Gastroesophageal sphincter (tissue), 4 donors: ENCODE data around the gene FIBIN. TPM values are rescaled to one million over a fixed set of nuclear protein-coding genes. Genes with fewer than 3 reads are reported as not detected.

Experiments used
- ATAC-seq: fragments of 150-250 bp; one replicate; pipeline ENCODE4 v1.9.1; 2016; ENCODE audit warnings: mild to moderate bottlenecking, moderate library complexity
- H3K27ac ChIP-seq, 4 donors: fragments of 200-600 bp; sonication (generic) in 3 of 4; 1 replicate in 3 of 4; 2 replicates in 1 of 4; pipeline ENCODE4 v1.5.1; 2016 to 2019
- H3K27me3 ChIP-seq: fragments of 200-600 bp; sonication (generic); one replicate; pipeline ENCODE4 v1.5.1; 2019
- H3K36me3 ChIP-seq, 2 donors: fragments of 200-600 bp; sonication (generic); one replicate each; pipeline ENCODE4 v1.5.1; 2019; ENCODE audit warnings: control low read depth in 1 of 2
- H3K4me1 ChIP-seq, 3 donors: fragments of 200-600 bp; sonication (generic); 1 replicate in 2 of 3; 2 replicates in 1 of 3; pipeline ENCODE4 v1.5.1; 2016 to 2019; ENCODE audit warnings: control low read depth in 2 of 3
- H3K4me3 ChIP-seq, 2 donors: fragments of 200-600 bp; sonication (generic); one replicate each; pipeline ENCODE4 v1.5.1; 2019; ENCODE audit warnings: mild to moderate bottlenecking in 1 of 2, moderate library complexity in 1 of 2
- H3K9me3 ChIP-seq, 3 donors: fragments of 200-600 bp; sonication (generic); one replicate each; pipeline ENCODE4 v1.5.1; 2017 to 2019; ENCODE audit warnings: control low read depth in 2 of 3
- EP300 ChIP-seq: sonication (generic); formaldehyde crosslinking; IDR thresholded peaks from one replicate; pipeline ENCODE4 v1.6.1; 2017; ENCODE audit warnings: antibody characterized with exemption, mild to moderate bottlenecking
- POLR2A ChIP-seq, 2 donors: fragments of 450-650 bp; IDR thresholded peaks; one replicate each; pipeline ENCODE4 v1.6.1; 2017; ENCODE audit warnings: antibody characterized with exemption in 2 of 2, mild to moderate bottlenecking in 2 of 2, moderate library complexity in 1 of 2
- POLR2AphosphoS5 ChIP-seq: sonication (generic); formaldehyde crosslinking; IDR thresholded peaks from one replicate; pipeline ENCODE4 v1.6.1; 2017; ENCODE audit warnings: antibody characterized with exemption
- WGBS, 2 donors: methylation state at CpG; one replicate each; pipeline ENCODE4 v1.1.5; 2018; ENCODE audit warnings: low coverage in 1 of 2; 5-methylcytosine and 5-hydroxymethylcytosine counted together
- total RNA-seq, 4 donors: library from RNA; depleted of rRNA; stranded (reverse); fragments of >200 nt; gene quantifications; one replicate each; pipeline ENCODE4 v1.1.0, GENCODE V29; 2016
- TF ChIP-seq, protein P1 (sequence below), 4 experiments: fragments of 200-600 bp in 2 of 4; fragments of 450-650 bp in 2 of 4; sonication (generic) in 1 of 4; IDR thresholded peaks; one replicate each; pipeline ENCODE4 v1.5.1; 2017 to 2019; ENCODE audit warnings: antibody characterized with exemption in 4 of 4, mild to moderate bottlenecking in 2 of 4, moderate library complexity in 2 of 4

The FIBIN gene
- total RNA-seq, 4 donors from 2014 or later, result 53.2 to 143 (median 105) TPM

DNA sequence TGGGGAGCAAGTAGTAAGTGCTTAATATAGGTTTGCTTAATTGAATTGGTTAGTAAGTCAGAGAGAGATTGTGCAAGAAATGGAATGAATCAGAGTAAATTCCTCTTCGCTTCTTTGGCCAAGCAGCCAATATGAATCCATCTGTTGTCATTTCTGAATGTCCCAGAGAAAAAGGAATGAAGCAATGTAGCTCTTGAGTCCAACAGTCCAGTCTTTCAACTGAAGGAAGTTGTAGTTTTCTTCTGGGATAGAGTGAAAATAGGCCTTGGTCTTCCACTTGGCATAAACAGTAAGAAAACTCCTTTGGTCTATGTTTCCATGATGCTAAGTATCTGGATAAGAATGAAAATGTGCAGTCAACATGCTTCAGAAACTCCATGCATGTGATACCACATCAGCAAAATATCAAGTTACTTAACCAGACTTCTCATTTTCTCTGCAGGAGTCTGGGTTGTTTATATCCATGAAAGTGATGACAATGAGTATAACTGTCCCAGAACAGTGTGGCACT is 1.8 kb upstream of the FIBIN start:
- no peaks in the 10 kb centered on the region for H3K36me3 ChIP-seq
- TF ChIP-seq, protein P1, sequence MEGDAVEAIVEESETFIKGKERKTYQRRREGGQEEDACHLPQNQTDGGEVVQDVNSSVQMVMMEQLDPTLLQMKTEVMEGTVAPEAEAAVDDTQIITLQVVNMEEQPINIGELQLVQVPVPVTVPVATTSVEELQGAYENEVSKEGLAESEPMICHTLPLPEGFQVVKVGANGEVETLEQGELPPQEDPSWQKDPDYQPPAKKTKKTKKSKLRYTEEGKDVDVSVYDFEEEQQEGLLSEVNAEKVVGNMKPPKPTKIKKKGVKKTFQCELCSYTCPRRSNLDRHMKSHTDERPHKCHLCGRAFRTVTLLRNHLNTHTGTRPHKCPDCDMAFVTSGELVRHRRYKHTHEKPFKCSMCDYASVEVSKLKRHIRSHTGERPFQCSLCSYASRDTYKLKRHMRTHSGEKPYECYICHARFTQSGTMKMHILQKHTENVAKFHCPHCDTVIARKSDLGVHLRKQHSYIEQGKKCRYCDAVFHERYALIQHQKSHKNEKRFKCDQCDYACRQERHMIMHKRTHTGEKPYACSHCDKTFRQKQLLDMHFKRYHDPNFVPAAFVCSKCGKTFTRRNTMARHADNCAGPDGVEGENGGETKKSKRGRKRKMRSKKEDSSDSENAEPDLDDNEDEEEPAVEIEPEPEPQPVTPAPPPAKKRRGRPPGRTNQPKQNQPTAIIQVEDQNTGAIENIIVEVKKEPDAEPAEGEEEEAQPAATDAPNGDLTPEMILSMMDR (IDR thresholded peaks at IDR 0.05), result no peak
- peak; percentile 89 for TF ChIP-seq POLR2AphosphoS5
- WGBS, 2 donors, result 14 to 80% methylated on average over 1 of the region's 1 CpG
- H3K27ac ChIP-seq, result peak overlapping the region; percentile 40 to 92 (median 74)
- H3K27me3 ChIP-seq, result no peaks in the 10 kb centered on the region
- peaks cover 0 to 43% (median 0%) of the 10 kb centered on the region in 3 donors for H3K4me1 ChIP-seq
- peak overlapping the region in 1 of 2 donors; percentile 73 for H3K4me3 ChIP-seq
- ATAC-seq, result peak; percentile 87
- no peaks in the 10 kb centered on the region for H3K9me3 ChIP-seq

DNA sequence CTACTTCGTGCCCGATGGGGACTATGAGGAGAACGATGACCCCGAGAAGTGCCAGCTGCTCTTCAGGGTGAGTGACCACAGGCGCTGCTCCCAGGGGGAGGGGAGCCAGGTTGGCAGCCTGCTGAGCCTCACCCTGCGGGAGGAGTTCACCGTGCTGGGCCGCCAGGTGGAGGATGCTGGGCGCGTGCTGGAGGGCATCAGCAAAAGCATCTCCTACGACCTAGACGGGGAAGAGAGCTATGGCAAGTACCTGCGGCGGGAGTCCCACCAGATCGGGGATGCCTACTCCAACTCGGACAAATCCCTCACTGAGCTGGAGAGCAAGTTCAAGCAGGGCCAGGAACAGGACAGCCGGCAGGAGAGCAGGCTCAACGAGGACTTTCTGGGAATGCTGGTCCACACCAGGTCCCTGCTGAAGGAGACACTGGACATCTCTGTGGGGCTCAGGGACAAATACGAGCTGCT is 751 bp downstream of the FIBIN start:
- H3K36me3 ChIP-seq, result no peaks in the 10 kb centered on the region
- H3K27me3 ChIP-seq, result no peaks in the 10 kb centered on the region
- peak; percentile 13 for ATAC-seq
- WGBS, 2 donors, result 23% methylated on average over 2 to 3 of the region's 19 CpGs
- H3K9me3 ChIP-seq, result no peaks in the 10 kb centered on the region
- TF ChIP-seq POLR2AphosphoS5, result peak; percentile 7
- TF ChIP-seq EP300, result no peak
- TF ChIP-seq, protein P1 (IDR thresholded peaks at IDR 0.05), result peak in 2 of 4 experiments; percentile 8 to 12
- no peak for TF ChIP-seq POLR2A (IDR thresholded peaks at IDR 0.05)
- peaks cover 0 to 53% (median 0%) of the 10 kb centered on the region in 3 donors for H3K4me1 ChIP-seq
- peak overlapping the region; percentile 71 to 73 for H3K4me3 ChIP-seq
- peak overlapping the region; percentile 61 to 92 (median 90) for H3K27ac ChIP-seq

- TF ChIP-seq, protein P1 (IDR thresholded peaks at IDR 0.05), result no peak
- TF ChIP-seq POLR2AphosphoS5, result no peak
- no peak for TF ChIP-seq POLR2A (IDR thresholded peaks at IDR 0.05)
- TF ChIP-seq EP300, result no peak
- H3K9me3 ChIP-seq, result no peaks in the 10 kb centered on the region
Measured at GRCh38 chr11:26995701-26996460, 2.0 kb downstream of the FIBIN start.

DNA sequence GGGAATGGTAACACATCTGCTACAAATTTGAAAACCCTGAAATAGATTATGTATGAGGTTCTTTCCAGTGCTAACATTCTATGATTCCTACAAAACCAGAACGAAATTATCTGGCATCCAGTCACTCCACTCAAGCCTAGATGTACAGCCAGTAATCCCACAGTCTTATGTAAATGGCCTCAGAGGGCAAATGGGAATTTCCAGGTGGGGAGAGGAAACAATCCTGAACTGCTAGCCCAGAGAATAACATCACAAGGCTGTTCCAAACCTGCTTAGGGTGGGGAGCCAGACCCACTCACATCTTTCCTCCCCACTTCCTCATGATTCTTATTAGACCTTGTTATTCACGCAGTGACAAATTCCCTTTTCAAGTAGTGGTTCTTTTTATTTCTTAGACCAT is 3.5 kb downstream of the FIBIN start:
- no peaks in the 10 kb centered on the region for H3K9me3 ChIP-seq
- peaks cover 0 to 50% (median 4%) of the 10 kb centered on the region in 3 donors for H3K4me1 ChIP-seq
- 33 to 58% methylated on average over 2 of the region's 2 CpGs for WGBS, 2 donors
- peak overlapping the region in 1 of 2 donors; percentile 73 for H3K4me3 ChIP-seq
- H3K27me3 ChIP-seq, result no peaks in the 10 kb centered on the region
- ATAC-seq, result no peak
- peak overlapping the region in 3 of 4 donors; percentile 41 to 92 (median 88) for H3K27ac ChIP-seq
- H3K36me3 ChIP-seq, result no peaks in the 10 kb centered on the region
- TF ChIP-seq POLR2A (IDR thresholded peaks at IDR 0.05), result no peak
- no peak for TF ChIP-seq EP300
- TF ChIP-seq POLR2AphosphoS5, result no peak
- TF ChIP-seq, protein P1 (IDR thresholded peaks at IDR 0.05), result no peak

More at GRCh38 chr11:26995701-26996460, 2.0 kb downstream of the FIBIN start:
- Histone ChIP-seq H3K27ac (peak overlapping the region; percentile 29 to 92 (median 71)), H3K36me3 (no peaks in the 10 kb centered on the region), H3K27me3 (no peaks in the 10 kb centered on the region), H3K4me3 (peak overlapping the region; percentile 71 to 73), H3K4me1 (peaks cover 0 to 56% (median 2%) of the 10 kb centered on the region in 3 donors)
- 0 to 13% methylated on average over 1 of the region's 1 CpG for WGBS, 2 donors
- no peak for ATAC-seq
